ENCODE measurements around the gene EBI3.

Gene EBI3

DNA sequence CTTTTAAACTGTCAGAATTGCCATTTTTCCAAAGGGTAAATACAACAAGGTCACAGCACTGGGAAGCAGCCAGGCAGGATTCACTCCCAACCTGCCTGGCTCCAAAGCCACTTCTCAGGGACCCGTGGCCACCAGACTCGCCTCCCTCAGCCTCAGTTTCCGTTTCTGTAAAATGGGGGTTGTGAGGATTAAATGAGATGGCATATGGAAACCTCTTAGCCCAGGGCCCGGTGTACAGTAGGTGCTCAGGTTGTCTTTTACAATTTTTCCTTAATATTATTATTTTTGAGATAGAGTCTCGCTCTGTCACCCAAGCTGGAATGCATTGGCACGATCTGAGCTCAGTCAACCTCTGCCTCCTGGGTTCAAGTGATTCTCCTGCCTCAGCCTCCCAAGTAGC, 27.7 kb downstream of the EBI3 start:
- Histone ChIP-seq H3K4me3 (ENCODE audit: insufficient read depth, low read depth, low read length, poor library complexity, severe bottlenecking) (no peak overlapping the region), H3K9me3 (ENCODE audit: control insufficient read depth, low read length) (no peaks in the 10 kb centered on the region), H3K27ac (ENCODE audit: insufficient read depth, low read length, poor library complexity, severe bottlenecking) (no peak overlapping the region), H3K27me3 (replicated peaks; ENCODE audit: control insufficient read depth, insufficient read depth, low read length, poor library complexity, severe bottlenecking) (no peaks in the 10 kb centered on the region), H3K4me1 (ENCODE audit: control insufficient read depth, insufficient read depth, low read length, poor library complexity, severe bottlenecking) (no peaks in the 10 kb centered on the region), H3K36me3 (ENCODE audit: control insufficient read depth, insufficient read depth, low read length) (peaks cover 85% of the 10 kb centered on the region)
- DNase-seq: no peak

DNA sequence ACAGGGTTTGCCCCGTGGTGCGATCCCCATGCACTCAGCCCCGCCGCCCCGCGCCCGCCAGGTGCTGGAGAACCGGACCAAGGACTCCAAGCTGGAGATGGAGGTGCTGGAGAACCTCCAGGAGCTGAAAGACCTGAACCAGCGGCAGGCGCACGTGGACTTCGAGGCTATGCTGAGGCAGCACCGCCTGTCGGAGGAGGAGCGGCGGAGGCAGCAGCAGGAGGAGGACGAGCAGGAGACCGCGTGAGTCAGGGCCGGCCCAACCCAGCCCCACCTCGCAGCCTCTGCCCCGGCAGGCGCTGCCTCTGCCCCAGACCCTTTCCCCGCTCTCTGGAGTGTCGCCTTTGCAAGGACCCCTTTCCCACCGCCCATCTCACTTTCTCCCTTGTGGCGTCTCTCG, 28.9 kb downstream of the EBI3 start:
- H3K9me3 ChIP-seq (ENCODE audit: control insufficient read depth, low read length): no peaks in the 10 kb centered on the region
- H3K4me1 ChIP-seq (ENCODE audit: control insufficient read depth, insufficient read depth, low read length, poor library complexity, severe bottlenecking): no peaks in the 10 kb centered on the region
- H3K4me3 ChIP-seq (ENCODE audit: insufficient read depth, low read depth, low read length, poor library complexity, severe bottlenecking): no peak overlapping the region
- peaks cover 83% of the 10 kb centered on the region for H3K36me3 ChIP-seq (ENCODE audit: control insufficient read depth, insufficient read depth, low read length)
- no peaks in the 10 kb centered on the region for H3K27me3 ChIP-seq (replicated peaks; ENCODE audit: control insufficient read depth, insufficient read depth, low read length, poor library complexity, severe bottlenecking)
- H3K27ac ChIP-seq (ENCODE audit: insufficient read depth, low read length, poor library complexity, severe bottlenecking): no peak overlapping the region
- no peak for DNase-seq

DNA sequence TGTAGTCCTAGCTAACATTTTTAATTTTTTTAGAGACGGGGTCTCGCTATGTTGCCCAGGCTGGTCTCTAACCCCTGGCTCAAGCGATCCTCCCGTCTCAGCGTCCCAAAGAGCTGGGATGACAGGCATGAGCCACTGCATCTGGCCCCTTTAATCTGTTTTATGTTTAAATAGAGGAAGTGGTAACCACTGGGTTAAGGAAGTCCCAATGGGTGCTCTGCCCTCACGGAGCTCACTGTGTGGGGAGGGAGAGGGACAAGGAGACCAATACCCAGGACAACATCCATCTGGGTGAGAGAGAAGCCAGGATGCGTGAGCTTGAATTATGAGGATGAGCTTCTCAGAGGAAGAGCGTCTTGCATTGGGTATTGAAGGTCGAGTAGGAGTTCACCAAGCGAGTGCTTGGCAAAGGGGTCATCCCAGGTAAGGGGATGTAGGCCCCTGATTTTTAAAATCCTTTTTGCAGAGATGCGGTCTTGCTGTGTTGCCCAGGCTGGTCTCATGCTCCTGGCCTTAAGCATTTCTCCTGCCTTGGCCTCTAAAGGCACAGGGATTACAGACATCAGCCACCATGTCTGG, 31.4 kb downstream of the EBI3 start:
- Histone ChIP-seq H3K36me3 (ENCODE audit: control insufficient read depth, insufficient read depth, low read length) (peaks cover 65% of the 10 kb centered on the region), H3K27ac (ENCODE audit: insufficient read depth, low read length, poor library complexity, severe bottlenecking) (no peak overlapping the region)
- no peak for DNase-seq

DNA sequence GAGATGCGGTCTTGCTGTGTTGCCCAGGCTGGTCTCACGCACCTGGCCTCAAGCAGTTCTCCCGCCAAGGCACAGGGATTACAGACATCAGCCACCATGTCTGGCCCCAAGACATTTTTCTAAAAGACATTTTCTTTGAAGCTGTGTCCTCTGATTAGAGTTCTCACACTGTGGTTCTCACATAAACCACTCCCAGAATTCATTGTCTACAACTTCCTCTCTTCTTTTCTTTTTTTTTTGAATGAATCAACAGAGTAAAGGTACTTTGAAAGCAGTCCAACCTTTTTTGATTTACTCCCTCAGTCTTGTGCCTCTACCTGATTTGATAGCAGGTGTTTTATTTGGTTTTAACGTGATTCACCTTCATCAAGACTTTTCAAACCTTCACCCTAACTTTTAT, 35.5 kb downstream of the EBI3 start:
- Histone ChIP-seq H3K36me3 (ENCODE audit: control insufficient read depth, insufficient read depth, low read length) (peaks cover 64% of the 10 kb centered on the region), H3K27me3 (replicated peaks; ENCODE audit: control insufficient read depth, insufficient read depth, low read length, poor library complexity, severe bottlenecking) (no peaks in the 10 kb centered on the region), H3K27ac (ENCODE audit: insufficient read depth, low read length, poor library complexity, severe bottlenecking) (no peak overlapping the region), H3K4me1 (ENCODE audit: control insufficient read depth, insufficient read depth, low read length, poor library complexity, severe bottlenecking) (no peaks in the 10 kb centered on the region), H3K9me3 (ENCODE audit: control insufficient read depth, low read length) (no peaks in the 10 kb centered on the region), H3K4me3 (ENCODE audit: insufficient read depth, low read depth, low read length, poor library complexity, severe bottlenecking) (no peak overlapping the region)
- no peak for DNase-seq

More for the DNA sequence above, 31.4 kb downstream of the EBI3 start:
- Histone ChIP-seq H3K4me3 (ENCODE audit: insufficient read depth, low read depth, low read length, poor library complexity, severe bottlenecking) (no peak overlapping the region), H3K27me3 (replicated peaks; ENCODE audit: control insufficient read depth, insufficient read depth, low read length, poor library complexity, severe bottlenecking) (no peaks in the 10 kb centered on the region), H3K9me3 (ENCODE audit: control insufficient read depth, low read length) (no peaks in the 10 kb centered on the region), H3K4me1 (ENCODE audit: control insufficient read depth, insufficient read depth, low read length, poor library complexity, severe bottlenecking) (no peaks in the 10 kb centered on the region)

DNA sequence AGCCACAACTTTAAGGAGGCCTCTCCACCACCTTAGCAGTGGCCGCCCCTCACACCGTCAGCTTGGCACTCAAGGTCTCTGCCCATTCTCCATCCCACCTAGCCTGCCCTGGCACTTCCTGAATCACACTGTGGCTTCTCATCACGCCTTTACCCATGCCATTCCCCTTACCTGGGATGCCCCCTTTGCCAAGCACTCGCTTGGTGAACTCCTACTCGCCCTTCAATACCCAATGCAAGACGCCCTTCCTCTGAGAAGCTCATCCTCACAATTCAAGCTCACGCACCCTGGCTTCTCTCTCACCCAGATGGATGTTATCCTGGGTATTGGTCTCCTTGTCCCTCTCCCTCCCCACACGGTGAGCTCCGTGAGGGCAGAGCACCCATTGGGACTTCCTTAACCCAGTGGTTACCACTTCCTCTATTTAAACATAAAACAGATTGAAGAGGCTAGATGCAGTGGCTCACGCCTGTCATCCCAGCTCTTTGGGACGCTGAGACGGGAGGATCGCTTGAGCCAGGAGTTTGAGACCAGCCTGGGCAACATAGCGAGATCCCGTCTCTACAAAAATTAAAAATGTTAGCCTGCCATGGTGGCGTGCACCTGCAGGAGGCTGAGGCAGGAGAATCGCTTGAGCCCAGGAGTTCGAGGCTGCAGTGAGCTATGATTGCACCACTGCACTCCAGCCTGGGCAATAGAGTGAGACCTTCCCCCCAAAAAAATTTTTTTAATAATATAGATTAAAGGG, 37.1 kb downstream of the EBI3 start:
- H3K36me3 ChIP-seq (ENCODE audit: control insufficient read depth, insufficient read depth, low read length): peaks cover 49% of the 10 kb centered on the region
- H3K4me3 ChIP-seq (ENCODE audit: insufficient read depth, low read depth, low read length, poor library complexity, severe bottlenecking): no peak overlapping the region
- DNase-seq: no peak
- no peaks in the 10 kb centered on the region for H3K9me3 ChIP-seq (ENCODE audit: control insufficient read depth, low read length)
- H3K4me1 ChIP-seq (ENCODE audit: control insufficient read depth, insufficient read depth, low read length, poor library complexity, severe bottlenecking): no peaks in the 10 kb centered on the region
- H3K27ac ChIP-seq (ENCODE audit: insufficient read depth, low read length, poor library complexity, severe bottlenecking): no peak overlapping the region
- H3K27me3 ChIP-seq (replicated peaks; ENCODE audit: control insufficient read depth, insufficient read depth, low read length, poor library complexity, severe bottlenecking): no peaks in the 10 kb centered on the region

DNA sequence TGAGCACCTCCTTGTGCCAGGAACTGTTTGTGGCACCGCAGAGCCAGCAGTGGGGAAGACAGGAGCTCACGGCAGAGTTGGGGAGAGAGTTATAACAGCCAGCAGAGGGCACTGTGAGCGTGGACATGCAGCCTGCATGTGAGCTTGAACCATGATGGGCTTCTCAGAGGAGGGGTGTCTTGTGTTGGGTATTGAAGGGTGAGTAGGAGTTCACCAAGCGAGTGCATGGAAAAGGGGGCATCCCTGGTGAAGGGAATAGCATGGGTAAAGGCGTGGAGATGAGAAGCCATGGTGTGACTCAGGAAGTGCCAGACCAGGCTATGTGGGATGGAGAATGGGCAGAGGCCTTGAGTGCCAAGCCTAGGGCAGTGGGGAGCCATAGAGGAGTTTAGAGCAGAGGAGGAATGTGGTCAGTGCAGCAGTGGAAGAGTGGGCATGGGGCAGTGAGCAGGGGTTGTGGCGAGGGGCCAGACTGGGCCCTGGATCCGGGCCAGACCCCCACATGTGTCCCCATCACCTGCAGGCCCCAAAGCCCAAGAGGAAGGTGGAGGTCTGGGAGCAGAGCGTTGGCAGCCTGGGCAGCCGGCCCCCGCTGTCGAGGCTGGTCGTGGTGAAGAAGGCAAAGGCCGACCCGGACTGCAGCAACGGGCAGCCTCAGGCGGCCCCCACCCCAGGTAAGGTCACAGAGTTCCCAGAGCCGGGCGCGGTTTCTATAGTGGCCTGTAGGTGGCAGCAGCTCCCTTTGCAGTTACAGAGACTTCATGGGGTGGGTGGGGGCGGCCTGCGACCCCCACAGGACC, 38.0 kb downstream of the EBI3 start:
- no peak overlapping the region for H3K27ac ChIP-seq (ENCODE audit: insufficient read depth, low read length, poor library complexity, severe bottlenecking)
- DNase-seq: peak; percentile 15 to 43 (median 19)
- H3K9me3 ChIP-seq (ENCODE audit: control insufficient read depth, low read length): no peaks in the 10 kb centered on the region
- no peak overlapping the region for H3K4me3 ChIP-seq (ENCODE audit: insufficient read depth, low read depth, low read length, poor library complexity, severe bottlenecking)
- no peaks in the 10 kb centered on the region for H3K27me3 ChIP-seq (replicated peaks; ENCODE audit: control insufficient read depth, insufficient read depth, low read length, poor library complexity, severe bottlenecking)
- no peaks in the 10 kb centered on the region for H3K4me1 ChIP-seq (ENCODE audit: control insufficient read depth, insufficient read depth, low read length, poor library complexity, severe bottlenecking)
- H3K36me3 ChIP-seq (ENCODE audit: control insufficient read depth, insufficient read depth, low read length): peaks cover 42% of the 10 kb centered on the region

DNA sequence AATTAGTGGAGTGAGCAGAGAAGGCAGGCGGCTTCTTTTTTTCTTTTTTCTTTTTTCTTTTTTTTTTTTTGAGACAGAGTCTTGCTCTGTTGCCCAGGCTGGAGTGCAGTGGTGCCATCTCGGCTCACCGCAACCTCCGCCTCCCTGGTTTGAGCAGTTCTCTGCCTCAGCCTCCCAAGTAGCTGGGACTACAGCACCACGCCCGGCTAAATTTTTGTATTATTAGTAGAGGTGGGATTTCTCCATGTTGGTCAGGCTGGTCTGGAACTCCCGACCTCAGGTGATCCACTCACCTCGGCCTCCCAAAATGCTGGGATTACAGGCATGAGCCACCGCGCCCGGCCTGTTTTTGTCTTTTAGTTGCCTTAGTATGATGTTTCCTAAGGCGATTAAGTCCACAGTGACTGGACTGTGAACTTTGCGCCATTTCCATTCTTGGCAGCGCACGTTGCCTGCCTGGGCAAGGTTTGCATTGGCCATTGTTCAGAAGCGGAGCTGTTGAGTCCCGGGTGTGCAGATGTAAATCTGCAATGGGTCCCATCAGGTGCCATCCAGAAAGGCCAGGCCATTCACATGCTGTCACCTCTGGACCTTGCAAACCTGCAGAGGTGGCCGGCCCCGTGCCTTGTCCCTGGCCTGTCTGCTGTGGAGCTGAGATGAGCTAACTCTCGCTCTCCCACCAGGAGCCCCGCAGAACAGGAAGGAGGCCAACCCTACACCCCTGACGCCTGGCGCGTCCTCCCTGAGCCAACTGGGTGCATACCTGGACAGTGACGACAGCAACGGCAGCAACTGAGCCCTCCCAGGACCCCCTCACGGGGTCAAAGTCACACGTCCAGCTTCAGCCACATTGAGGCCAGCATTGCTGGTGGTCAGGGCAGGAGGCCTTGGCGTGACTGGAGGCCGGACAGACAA, 38.8 kb downstream of the EBI3 start:
- Histone ChIP-seq H3K9me3 (ENCODE audit: control insufficient read depth, low read length) (no peaks in the 10 kb centered on the region), H3K4me1 (ENCODE audit: control insufficient read depth, insufficient read depth, low read length, poor library complexity, severe bottlenecking) (no peaks in the 10 kb centered on the region), H3K36me3 (ENCODE audit: control insufficient read depth, insufficient read depth, low read length) (peaks cover 38% of the 10 kb centered on the region), H3K4me3 (ENCODE audit: insufficient read depth, low read depth, low read length, poor library complexity, severe bottlenecking) (no peak overlapping the region), H3K27ac (ENCODE audit: insufficient read depth, low read length, poor library complexity, severe bottlenecking) (no peak overlapping the region), H3K27me3 (replicated peaks; ENCODE audit: control insufficient read depth, insufficient read depth, low read length, poor library complexity, severe bottlenecking) (no peaks in the 10 kb centered on the region)
- no peak for DNase-seq

DNA sequence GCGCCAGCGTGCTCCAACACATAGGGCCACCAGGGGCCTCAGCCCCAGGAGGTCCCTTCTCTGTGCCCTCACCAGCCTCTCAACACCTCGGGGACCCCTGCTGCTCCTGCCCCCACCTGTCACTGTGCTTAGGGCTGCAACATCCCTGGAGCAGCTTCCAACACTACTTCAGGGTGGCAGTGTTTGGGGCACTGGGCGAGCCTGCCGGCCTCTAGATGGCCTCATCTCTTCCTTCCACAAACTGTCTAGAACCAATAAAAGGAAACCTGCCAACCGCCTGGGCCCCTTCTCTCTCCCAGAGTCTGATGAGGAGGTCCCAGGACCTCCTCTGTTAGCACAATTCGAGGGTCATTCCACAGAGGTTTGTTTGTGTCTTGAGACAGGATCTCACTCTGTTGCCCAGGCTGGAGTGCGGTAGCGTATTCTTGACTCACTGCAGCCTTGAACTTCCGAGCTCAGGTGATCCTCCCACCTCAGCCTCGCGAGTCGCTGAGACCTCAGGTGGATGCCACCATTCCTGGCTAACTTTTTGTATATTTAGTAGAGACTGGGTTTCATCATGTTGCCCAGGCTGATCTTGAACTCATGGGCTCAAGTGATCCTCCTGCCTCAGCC, 39.6 kb downstream of the EBI3 start:
- DNase-seq: no peak

DNA sequence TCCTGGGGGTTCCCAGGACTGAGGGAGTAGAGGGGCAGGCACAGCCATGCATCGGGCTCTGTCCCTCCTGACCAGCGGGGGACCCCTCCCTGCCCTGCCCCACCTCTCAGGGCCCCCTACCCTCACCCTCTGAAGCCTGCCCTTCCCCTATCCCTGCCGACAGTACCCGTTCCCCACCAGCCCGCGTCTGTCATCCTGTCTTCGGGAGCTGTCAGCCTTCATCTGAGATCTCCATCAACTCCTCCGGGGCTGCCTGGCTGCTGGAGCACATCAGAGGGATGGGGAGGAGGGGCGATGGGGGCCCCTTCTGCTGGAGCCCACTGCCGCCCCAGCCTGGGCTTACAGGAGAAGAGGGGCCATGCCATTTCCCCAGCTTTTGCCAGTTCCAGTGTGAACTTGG, 43.6 kb downstream of the EBI3 start:
- Histone ChIP-seq H3K36me3 (ENCODE audit: control insufficient read depth, insufficient read depth, low read length) (peaks cover 15% of the 10 kb centered on the region), H3K27ac (ENCODE audit: insufficient read depth, low read length, poor library complexity, severe bottlenecking) (no peak overlapping the region), H3K27me3 (replicated peaks; ENCODE audit: control insufficient read depth, insufficient read depth, low read length, poor library complexity, severe bottlenecking) (peaks cover 6% of the 10 kb centered on the region), H3K9me3 (ENCODE audit: control insufficient read depth, low read length) (no peaks in the 10 kb centered on the region), H3K4me3 (ENCODE audit: insufficient read depth, low read depth, low read length, poor library complexity, severe bottlenecking) (no peak overlapping the region), H3K4me1 (ENCODE audit: control insufficient read depth, insufficient read depth, low read length, poor library complexity, severe bottlenecking) (no peaks in the 10 kb centered on the region)
- no peak for DNase-seq

More for the DNA sequence above, 39.6 kb downstream of the EBI3 start:
- Histone ChIP-seq H3K9me3 (ENCODE audit: control insufficient read depth, low read length) (no peaks in the 10 kb centered on the region), H3K36me3 (ENCODE audit: control insufficient read depth, insufficient read depth, low read length) (peaks cover 38% of the 10 kb centered on the region), H3K4me1 (ENCODE audit: control insufficient read depth, insufficient read depth, low read length, poor library complexity, severe bottlenecking) (no peaks in the 10 kb centered on the region), H3K27me3 (replicated peaks; ENCODE audit: control insufficient read depth, insufficient read depth, low read length, poor library complexity, severe bottlenecking) (no peaks in the 10 kb centered on the region), H3K27ac (ENCODE audit: insufficient read depth, low read length, poor library complexity, severe bottlenecking) (no peak overlapping the region), H3K4me3 (ENCODE audit: insufficient read depth, low read depth, low read length, poor library complexity, severe bottlenecking) (no peak overlapping the region)

Measured in effector memory CD4-positive, alpha-beta T cell (primary cell).